GM19324 (cell line): Measurements from ENCODE around the gene C1RL.
A peak's percentile ranks its signal among the peaks of the same experiment; 100 is the strongest.

Source experiments
- ATAC-seq: cut with Tn5 transposase; IDR thresholded peaks from one replicate; pipeline ENCODE4 v1.9.1; 2021; ENCODE audit warnings: mild to moderate bottlenecking, moderate library complexity; ENCODE audit not compliant: unreplicated experiment, low FRiP score

Gene C1RL

GRCh38 chr12:7108796-7109571 is at the start of gene C1RL:
TSS of gene C1RL (minus strand) at chr12:7109214. CDS start at chr12:7109180, 34 bp downstream.
- ATAC-seq = peak; percentile 2

- no peak for ATAC-seq
Measured at GRCh38 chr12:7157391-7157790, 48.4 kb upstream of the C1RL start.

- no peak for ATAC-seq
Measured at GRCh38 chr12:7156259-7157197, 47.5 kb upstream of the C1RL start.

- no peak for ATAC-seq
Measured at GRCh38 chr12:7155471-7156034, 46.5 kb upstream of the C1RL start.

- no peak for ATAC-seq
Measured at GRCh38 chr12:7154901-7155470, 46.0 kb upstream of the C1RL start.

GRCh38 chr12:7154042-7154441 is 45.0 kb upstream of the C1RL start:
- ATAC-seq = no peak

GRCh38 chr12:7152818-7153217 is 43.8 kb upstream of the C1RL start:
- ATAC-seq = no peak

- ATAC-seq = no peak
Measured at GRCh38 chr12:7151532-7151931, 42.5 kb upstream of the C1RL start.

GRCh38 chr12:7150841-7151240 is 41.8 kb upstream of the C1RL start:
- no peak for ATAC-seq

- no peak for ATAC-seq
Measured at GRCh38 chr12:7150356-7150755, 41.3 kb upstream of the C1RL start.

GRCh38 chr12:7146906-7147305 is 37.9 kb upstream of the C1RL start:
- ATAC-seq = no peak

- ATAC-seq = no peak
Measured at GRCh38 chr12:7146228-7146627, 37.2 kb upstream of the C1RL start.

GRCh38 chr12:7145671-7146070 is 36.7 kb upstream of the C1RL start:
- ATAC-seq = no peak

- ATAC-seq = no peak
Measured at GRCh38 chr12:7144414-7145120, 35.6 kb upstream of the C1RL start.

GRCh38 chr12:7143564-7143963 is 34.5 kb upstream of the C1RL start:
- no peak for ATAC-seq

GRCh38 chr12:7142809-7143465 is 33.9 kb upstream of the C1RL start:
- no peak for ATAC-seq

- no peak for ATAC-seq
Measured at GRCh38 chr12:7142056-7142644, 33.1 kb upstream of the C1RL start.

- no peak for ATAC-seq
Measured at GRCh38 chr12:7141351-7142005, 32.5 kb upstream of the C1RL start.

- no peak for ATAC-seq
Measured at GRCh38 chr12:7139200-7139599, 30.2 kb upstream of the C1RL start.
